ENCODE results near the gene CHD3. TPM values are rescaled to one million over a fixed set of nuclear protein-coding genes. Genes with fewer than 3 reads are reported as not detected.

CHD3 gene
- polyA plus RNA-seq, 1 of the 3 experiments (the other 2 are of a cell fraction), result 56.2 TPM

DNA sequence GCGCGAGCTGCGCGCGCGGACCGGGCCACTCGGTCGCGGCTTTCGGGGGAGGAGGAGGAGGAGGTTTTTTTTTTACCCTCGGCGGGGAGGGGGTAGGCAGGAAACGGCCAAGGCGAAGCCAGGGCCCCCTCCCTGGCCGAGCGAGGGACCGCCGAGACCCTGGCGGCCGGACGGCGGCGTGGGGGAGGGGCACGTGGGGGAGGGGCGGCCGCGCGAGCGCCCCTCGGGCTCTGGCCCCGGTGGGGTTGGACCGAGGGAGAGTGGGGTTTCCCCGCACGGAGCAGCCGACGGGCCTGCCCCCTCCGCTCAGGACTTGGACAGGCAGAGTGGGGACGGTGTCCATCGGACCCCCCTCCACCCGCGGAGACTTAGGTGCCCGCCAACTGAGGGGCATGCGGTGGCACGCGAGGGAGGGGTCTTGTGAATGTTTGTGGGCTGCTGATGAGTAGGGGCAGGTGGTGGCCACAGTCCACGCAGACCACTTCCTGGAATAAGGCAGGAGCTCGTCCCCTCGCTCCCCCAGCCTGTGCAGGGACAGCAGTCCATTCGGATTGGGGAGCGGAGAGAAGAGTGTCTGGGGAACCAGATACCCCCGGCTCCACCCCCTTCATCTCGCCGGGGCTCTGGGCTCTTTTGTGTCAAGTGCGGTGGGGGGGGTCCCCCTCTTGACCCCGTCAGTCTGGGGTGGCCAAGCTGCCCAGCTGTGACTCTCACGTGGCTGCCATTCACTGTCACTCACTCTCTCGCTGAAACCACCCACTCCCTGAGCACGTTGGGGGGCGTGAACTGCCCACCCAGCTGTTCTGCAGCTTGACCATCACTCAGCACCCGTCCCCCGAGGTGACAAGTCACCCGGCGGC is 3.0 kb upstream of the CHD3 start (continued):
- TF ChIP-seq EZH2phosphoT487 (IDR thresholded peaks at IDR 0.05; ENCODE audit: borderline replicate concordance, low read depth) (no peak), YY1 (IDR thresholded peaks at IDR 0.05; ENCODE audit: low read depth) (peak; percentile 31; the same call in 1 of the 2 replicates)
- TF ChIP-seq, protein P1, sequence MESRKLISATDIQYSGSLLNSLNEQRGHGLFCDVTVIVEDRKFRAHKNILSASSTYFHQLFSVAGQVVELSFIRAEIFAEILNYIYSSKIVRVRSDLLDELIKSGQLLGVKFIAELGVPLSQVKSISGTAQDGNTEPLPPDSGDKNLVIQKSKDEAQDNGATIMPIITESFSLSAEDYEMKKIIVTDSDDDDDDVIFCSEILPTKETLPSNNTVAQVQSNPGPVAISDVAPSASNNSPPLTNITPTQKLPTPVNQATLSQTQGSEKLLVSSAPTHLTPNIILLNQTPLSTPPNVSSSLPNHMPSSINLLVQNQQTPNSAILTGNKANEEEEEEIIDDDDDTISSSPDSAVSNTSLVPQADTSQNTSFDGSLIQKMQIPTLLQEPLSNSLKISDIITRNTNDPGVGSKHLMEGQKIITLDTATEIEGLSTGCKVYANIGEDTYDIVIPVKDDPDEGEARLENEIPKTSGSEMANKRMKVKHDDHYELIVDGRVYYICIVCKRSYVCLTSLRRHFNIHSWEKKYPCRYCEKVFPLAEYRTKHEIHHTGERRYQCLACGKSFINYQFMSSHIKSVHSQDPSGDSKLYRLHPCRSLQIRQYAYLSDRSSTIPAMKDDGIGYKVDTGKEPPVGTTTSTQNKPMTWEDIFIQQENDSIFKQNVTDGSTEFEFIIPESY (IDR thresholded peaks at IDR 0.05; ENCODE audit: borderline replicate concordance, low read depth), result no peak
- TF ChIP-seq, protein P2, sequence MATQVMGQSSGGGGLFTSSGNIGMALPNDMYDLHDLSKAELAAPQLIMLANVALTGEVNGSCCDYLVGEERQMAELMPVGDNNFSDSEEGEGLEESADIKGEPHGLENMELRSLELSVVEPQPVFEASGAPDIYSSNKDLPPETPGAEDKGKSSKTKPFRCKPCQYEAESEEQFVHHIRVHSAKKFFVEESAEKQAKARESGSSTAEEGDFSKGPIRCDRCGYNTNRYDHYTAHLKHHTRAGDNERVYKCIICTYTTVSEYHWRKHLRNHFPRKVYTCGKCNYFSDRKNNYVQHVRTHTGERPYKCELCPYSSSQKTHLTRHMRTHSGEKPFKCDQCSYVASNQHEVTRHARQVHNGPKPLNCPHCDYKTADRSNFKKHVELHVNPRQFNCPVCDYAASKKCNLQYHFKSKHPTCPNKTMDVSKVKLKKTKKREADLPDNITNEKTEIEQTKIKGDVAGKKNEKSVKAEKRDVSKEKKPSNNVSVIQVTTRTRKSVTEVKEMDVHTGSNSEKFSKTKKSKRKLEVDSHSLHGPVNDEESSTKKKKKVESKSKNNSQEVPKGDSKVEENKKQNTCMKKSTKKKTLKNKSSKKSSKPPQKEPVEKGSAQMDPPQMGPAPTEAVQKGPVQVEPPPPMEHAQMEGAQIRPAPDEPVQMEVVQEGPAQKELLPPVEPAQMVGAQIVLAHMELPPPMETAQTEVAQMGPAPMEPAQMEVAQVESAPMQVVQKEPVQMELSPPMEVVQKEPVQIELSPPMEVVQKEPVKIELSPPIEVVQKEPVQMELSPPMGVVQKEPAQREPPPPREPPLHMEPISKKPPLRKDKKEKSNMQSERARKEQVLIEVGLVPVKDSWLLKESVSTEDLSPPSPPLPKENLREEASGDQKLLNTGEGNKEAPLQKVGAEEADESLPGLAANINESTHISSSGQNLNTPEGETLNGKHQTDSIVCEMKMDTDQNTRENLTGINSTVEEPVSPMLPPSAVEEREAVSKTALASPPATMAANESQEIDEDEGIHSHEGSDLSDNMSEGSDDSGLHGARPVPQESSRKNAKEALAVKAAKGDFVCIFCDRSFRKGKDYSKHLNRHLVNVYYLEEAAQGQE (IDR thresholded peaks at IDR 0.05; ENCODE audit: low read depth, low read length), result no peak

DNA sequence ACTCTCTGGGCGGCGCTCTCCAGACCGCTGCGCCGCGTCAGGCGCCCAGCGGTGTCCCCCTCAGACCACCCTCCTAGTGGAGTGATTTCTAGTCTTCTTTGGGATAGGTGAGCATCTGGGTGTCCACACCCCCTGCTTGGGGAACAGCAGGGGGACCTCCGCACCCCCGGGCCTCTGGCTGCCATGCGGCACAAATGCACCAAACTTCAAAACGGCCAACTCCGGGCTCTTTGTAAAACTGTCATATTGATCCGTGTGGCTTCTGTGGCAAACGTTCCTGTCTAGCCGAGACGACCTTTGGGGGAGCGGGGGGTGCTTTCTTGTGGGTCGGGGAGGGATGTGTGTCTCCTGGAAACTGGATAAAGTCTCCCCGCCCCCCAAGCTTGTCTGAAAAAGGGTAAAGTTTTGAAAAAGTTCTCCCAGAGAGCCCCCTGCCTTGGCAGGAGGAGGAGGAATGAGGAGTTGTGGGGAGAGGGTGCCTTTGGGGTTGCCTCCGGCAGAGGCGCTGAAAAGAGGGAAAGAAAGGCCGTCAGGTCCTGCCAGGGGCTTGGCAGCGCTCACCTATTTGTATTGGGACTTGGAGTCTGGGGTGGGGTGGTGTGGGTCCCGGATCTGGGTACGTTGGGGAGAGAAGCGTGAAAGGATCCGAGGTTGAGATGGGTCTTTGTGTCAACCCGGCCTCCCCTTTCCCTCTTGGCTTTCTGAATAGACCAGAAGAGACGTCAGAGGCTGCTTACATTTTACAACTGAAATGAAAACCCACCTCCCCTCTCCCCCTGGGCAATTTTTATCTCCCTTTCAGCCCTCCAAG is 2.2 kb upstream of the CHD3 start:
- ChIA-PET POLR2A (interaction anchor here (0.7 to 1.7 kb wide), 6 partner anchors 9 to 51 kb away, joined by 3 to 5 read pairs (median 3); partner anchors contain the start of genes CNTROB, NAA38 and TRAPPC1), CTCF (interaction anchor here (0.8 to 1.7 kb wide), 4 partner anchors 11 to 52 kb away, joined by 3 to 4 read pairs (median 3); no protein-coding TSS in a partner anchor)
- no peak for TF ChIP-seq RFX5 (IDR thresholded peaks at IDR 0.05; ENCODE audit: low read length)
- TF ChIP-seq, protein P3, sequence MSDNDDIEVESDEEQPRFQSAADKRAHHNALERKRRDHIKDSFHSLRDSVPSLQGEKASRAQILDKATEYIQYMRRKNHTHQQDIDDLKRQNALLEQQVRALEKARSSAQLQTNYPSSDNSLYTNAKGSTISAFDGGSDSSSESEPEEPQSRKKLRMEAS (IDR thresholded peaks at IDR 0.05; ENCODE audit: low read depth), result 0 out of 2 replicates have a peak, but pooled peaks have one; percentile 2
- WGBS (ENCODE audit: low lambda C conversion rate), result 2% methylated on average over 28 of the region's 30 CpGs
- Histone ChIP-seq H3K4me1 (ENCODE audit: control insufficient read depth in 1 of 2, insufficient read depth in 2 of 2, low read depth in 1 of 2, low read length in 1 of 2) (peaks cover 37 to 57% of the 10 kb centered on the region in 2 experiments), H3K79me2 (ENCODE audit: insufficient read depth) (peaks cover 44% of the 10 kb centered on the region), H3K27me3 (ENCODE audit: insufficient read depth) (no peaks in the 10 kb centered on the region), H3K36me3 (replicated peaks in 1 of 2; ENCODE audit: control insufficient read depth in 1 of 2, insufficient read depth in 2 of 2, low read length in 1 of 2) (peaks cover 10 to 15% of the 10 kb centered on the region in 2 experiments), H3K4me2 (peak overlapping the region; percentile 99), H3K4me3 (ENCODE audit: low read depth in 2 of 2, low read length in 1 of 2) (peak overlapping the region; percentile 76 to 78), H3K9me3 (no peaks in the 10 kb centered on the region), H3F3A (replicated peaks; ENCODE audit: insufficient read depth) (peaks cover 29% of the 10 kb centered on the region), H3K9me2 (no peaks in the 10 kb centered on the region), H4K20me1 (ENCODE audit: insufficient read depth) (peaks cover 3% of the 10 kb centered on the region; the same call in 1 of the 2 replicates), H3K27ac (ENCODE audit: low read depth in 2 of 2, low read length in 1 of 2) (peak overlapping the region; percentile 96 to 100), H2AFZ (ENCODE audit: low read depth) (peak overlapping the region; percentile 27; the same call in 1 of the 2 replicates), H3K9ac (peak overlapping the region; percentile 77)
- DNase-seq, result peak; percentile 44

Data from SK-N-SH (cell line).